Coronary artery (tissue), 2 donors: Measurements from ENCODE around the gene RIF1.

ENCODE experiments used
- DNase-seq: peaks from one replicate; pipeline ENCODE4 v3.0.0-alpha.2; 2017; ENCODE audit warnings: low spot score
- H3K27ac ChIP-seq, 2 donors: fragments of 200-600 bp; sonication (generic); one replicate each; pipeline ENCODE4 v1.5.1; 2016 to 2019
- H3K4me3 ChIP-seq: fragments of 200-600 bp; sonication (generic); 2 replicates; pipeline ENCODE4 v1.5.1; 2016; ENCODE audit warnings: mild to moderate bottlenecking, moderate library complexity
- TF ChIP-seq, protein P1 (sequence below): fragments of 200-600 bp; sonication (generic); IDR thresholded peaks from one replicate; pipeline ENCODE4 v1.5.1; 2019; ENCODE audit warnings: antibody characterized with exemption

Gene RIF1

DNA sequence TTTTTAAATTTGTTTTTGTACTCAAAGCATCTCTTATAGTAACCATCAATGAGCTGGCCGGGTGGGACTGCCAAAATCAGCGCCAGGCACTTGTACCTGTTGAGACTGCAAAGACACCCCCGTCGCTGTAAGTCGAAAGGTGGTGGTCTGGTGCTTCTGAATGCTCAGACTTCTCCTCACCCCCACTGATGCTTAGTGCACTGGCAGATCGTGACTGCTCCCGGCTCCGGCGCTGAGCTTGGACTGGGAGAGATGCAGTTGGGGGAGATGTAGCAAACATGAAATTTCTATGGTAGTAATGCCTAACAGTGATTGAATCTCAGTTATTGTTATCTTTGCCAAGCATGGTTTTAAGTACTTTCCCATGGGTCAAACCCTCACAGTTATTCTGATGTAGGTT lies 80.6 kb downstream of the RIF1 start:
- no peak for DNase-seq
- TF ChIP-seq, protein P1, sequence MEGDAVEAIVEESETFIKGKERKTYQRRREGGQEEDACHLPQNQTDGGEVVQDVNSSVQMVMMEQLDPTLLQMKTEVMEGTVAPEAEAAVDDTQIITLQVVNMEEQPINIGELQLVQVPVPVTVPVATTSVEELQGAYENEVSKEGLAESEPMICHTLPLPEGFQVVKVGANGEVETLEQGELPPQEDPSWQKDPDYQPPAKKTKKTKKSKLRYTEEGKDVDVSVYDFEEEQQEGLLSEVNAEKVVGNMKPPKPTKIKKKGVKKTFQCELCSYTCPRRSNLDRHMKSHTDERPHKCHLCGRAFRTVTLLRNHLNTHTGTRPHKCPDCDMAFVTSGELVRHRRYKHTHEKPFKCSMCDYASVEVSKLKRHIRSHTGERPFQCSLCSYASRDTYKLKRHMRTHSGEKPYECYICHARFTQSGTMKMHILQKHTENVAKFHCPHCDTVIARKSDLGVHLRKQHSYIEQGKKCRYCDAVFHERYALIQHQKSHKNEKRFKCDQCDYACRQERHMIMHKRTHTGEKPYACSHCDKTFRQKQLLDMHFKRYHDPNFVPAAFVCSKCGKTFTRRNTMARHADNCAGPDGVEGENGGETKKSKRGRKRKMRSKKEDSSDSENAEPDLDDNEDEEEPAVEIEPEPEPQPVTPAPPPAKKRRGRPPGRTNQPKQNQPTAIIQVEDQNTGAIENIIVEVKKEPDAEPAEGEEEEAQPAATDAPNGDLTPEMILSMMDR: no peak
- no peak overlapping the region for H3K4me3 ChIP-seq
- H3K27ac ChIP-seq: no peak overlapping the region

DNA sequence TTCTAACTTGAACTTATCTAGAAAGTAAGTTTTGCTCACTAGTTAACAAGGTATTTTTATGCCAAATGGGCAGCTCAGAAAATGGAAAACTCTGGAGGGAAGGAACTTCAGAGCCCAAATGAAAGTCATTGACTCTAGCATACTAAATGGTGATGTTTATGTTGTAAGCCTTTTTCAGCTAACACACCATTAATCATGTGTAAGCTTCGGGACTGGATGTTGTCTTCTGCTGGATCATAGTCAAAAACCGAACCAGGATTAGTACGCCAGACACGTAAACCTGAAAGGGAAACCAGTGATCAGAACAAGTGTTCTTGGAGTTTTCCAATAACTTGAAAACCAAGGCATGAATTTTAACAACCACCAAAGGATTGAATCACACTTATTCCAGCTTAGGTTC lies 81.8 kb downstream of the RIF1 start:
- DNase-seq: no peak
- Histone ChIP-seq H3K27ac (no peak overlapping the region), H3K4me3 (no peak overlapping the region)
- TF ChIP-seq, protein P1: no peak

DNA sequence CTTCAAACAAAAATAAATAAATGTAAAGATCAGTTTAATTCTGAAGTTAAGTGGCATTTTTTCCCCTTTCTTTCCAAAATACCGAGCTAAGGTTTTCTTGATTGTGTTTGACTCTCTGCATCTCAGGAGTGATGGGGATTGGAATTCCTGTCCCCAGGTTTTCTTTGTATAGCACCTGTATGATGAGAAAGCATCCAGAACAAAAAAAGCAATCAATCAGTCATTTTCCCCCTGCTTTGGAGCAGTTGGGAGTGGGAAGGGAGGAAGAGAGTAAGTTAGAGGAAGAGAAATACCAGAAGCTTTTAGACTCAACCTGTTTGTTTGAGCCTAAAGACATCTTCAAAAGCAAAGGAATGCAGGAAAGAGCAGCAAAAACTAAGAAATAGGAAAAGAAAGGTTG lies 88.5 kb downstream of the RIF1 start:
- H3K4me3 ChIP-seq: no peak overlapping the region
- no peak for DNase-seq
- H3K27ac ChIP-seq: no peak overlapping the region
- TF ChIP-seq, protein P1: no peak

DNA sequence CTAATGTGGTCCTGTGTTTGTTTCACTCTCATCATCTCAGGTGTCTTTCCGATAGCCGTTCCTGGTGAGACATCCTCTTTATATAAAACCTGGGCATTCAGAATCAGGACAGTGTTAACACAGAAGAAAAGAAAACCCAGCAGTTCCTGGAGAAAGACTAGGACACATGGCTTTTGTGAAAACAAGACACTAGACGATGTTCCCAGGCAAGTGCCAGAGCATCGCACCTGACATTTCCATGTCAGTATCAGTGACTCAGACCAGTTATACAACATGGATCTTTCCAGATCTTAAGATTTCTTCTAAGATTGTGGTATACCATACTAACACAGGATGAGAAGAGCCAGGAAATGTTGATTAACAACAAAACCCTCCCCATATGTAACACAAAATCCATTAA lies 96.5 kb downstream of the RIF1 start:
- TF ChIP-seq, protein P1: no peak
- no peak overlapping the region for H3K27ac ChIP-seq
- no peak for DNase-seq
- H3K4me3 ChIP-seq: no peak overlapping the region

DNA sequence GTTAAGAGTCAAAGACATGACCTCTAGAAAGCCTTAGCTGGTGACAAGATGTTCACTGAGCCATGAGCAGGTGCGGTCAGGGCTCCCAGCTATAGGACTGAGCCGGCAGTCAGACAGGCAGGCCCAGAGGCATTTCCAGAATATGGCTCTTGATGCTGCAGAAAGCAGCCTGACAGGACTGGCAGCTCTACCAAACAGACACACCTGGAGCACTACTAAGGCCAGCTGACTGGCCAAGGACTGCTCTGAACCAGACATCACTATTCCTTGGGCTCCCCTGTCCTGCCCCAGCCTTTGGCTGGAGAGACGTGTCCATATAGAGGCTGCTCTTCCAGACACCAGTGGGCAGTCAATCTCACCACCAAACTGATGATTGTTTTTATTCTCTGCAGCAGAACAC lies 98.8 kb downstream of the RIF1 start:
- Histone ChIP-seq H3K4me3 (no peak overlapping the region), H3K27ac (no peak overlapping the region)
- no peak for DNase-seq
- TF ChIP-seq, protein P1: no peak

DNA sequence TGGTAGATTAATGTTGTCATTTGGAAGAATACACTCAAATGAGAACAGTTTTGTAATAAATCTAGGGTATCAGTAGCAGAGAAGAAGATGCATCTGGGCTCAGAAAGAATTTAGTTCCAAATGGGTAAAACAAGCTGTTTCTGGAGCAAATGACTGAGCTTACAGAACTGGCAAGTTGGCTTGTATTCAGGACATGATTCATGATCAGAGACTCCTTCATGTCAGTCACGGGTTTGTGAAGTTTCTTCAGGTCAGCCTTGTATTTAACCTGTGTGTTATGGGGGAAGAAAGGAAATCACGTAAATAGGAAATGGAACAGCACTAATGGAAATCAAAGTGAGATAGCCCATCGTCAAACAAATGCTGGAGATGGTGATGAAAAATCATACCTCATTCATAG lies 109.1 kb downstream of the RIF1 start:
- H3K27ac ChIP-seq: no peak overlapping the region
- DNase-seq: no peak
- TF ChIP-seq, protein P1: no peak
- no peak overlapping the region for H3K4me3 ChIP-seq

DNA sequence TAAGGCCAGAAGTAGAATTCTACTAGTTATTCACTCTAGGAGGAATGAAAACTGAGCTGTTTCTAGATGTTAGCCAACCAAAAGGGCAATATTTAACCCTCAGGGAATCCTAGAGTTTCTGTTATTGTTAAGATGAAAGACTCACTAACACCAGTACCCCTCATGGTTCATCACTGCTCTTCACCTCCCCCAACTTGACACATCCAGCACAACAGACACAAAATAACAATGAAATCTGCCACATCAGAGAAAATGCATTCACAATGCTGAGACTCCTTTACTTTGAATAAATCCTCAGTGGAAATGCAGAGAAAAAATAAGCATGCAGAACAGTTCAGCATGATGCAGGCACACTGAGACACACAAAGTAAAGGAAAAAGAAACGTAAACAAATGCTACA lies 111.3 kb downstream of the RIF1 start:
- no peak overlapping the region for H3K27ac ChIP-seq
- TF ChIP-seq, protein P1: no peak
- DNase-seq: no peak
- no peak overlapping the region for H3K4me3 ChIP-seq
